H9 (cell line): ENCODE measurements around the gene TMED8. TPM values are rescaled to one million over a fixed set of nuclear protein-coding genes. Genes with fewer than 3 reads are reported as not detected.

Experiments used
- DNase-seq: peaks from one replicate; pipeline ENCODE4 v3.0.0-alpha.2; 2017
- H2AFZ ChIP-seq: one replicate; pipeline ENCODE4 v1.6.1; 2013; ENCODE audit warnings: mild to moderate bottlenecking, low read length, control low read depth, moderate library complexity
- H2AK5ac ChIP-seq: 2 replicates; pipeline ENCODE4 v1.6.1; 2013; ENCODE audit warnings: low read length, control low read depth, mixed read lengths; ENCODE audit not compliant: insufficient read length
- H2BK120ac ChIP-seq: one replicate; pipeline ENCODE4 v1.6.1; 2013; ENCODE audit warnings: low read depth, mild to moderate bottlenecking, low read length, control low read depth, inconsistent platforms; ENCODE audit not compliant: poor library complexity, severe bottlenecking
- H2BK12ac ChIP-seq: 2 replicates; pipeline ENCODE4 v1.6.1; 2013; ENCODE audit warnings: low read length, control low read depth, mixed read lengths, low read depth; ENCODE audit not compliant: insufficient read length
- H2BK15ac ChIP-seq: 2 replicates; pipeline ENCODE4 v1.6.1; 2013; ENCODE audit warnings: low read depth, low read length, control low read depth
- H2BK20ac ChIP-seq: one replicate; pipeline ENCODE4 v1.6.1; 2013; ENCODE audit warnings: low read depth, mild to moderate bottlenecking, low read length, control low read depth, inconsistent platforms; ENCODE audit not compliant: poor library complexity, severe bottlenecking
- H2BK5ac ChIP-seq: 2 replicates; pipeline ENCODE4 v1.6.1; 2013; ENCODE audit warnings: low read length, control low read depth, mixed read lengths; ENCODE audit not compliant: insufficient read length
- H3K14ac ChIP-seq: 2 replicates; pipeline ENCODE4 v1.6.1; 2013; ENCODE audit warnings: low read length, control low read depth; ENCODE audit not compliant: insufficient read depth
- H3K18ac ChIP-seq: 2 replicates; pipeline ENCODE4 v1.6.1; 2013; ENCODE audit warnings: low read depth, mild to moderate bottlenecking, mixed read lengths, low read length, control low read depth; ENCODE audit not compliant: insufficient read length
- H3K23ac ChIP-seq: 2 replicates; pipeline ENCODE4 v1.6.1; 2013; ENCODE audit warnings: low read length, control low read depth, mixed read lengths, low read depth; ENCODE audit not compliant: insufficient read length
- H3K23me2 ChIP-seq: 2 replicates; pipeline ENCODE4 v1.6.1; 2013; ENCODE audit warnings: low read depth, mild to moderate bottlenecking, mixed read lengths, low read length, control low read depth; ENCODE audit not compliant: insufficient read length, poor library complexity, severe bottlenecking
- H3K27ac ChIP-seq: 2 replicates; pipeline ENCODE4 v1.5.1; 2013; ENCODE audit warnings: low read length, control low read depth, mixed read lengths, low read depth; ENCODE audit not compliant: insufficient read length
- H3K27me3 ChIP-seq: 2 replicates; pipeline ENCODE4 v1.6.1; 2013; ENCODE audit warnings: low read length, control low read depth, inconsistent platforms; ENCODE audit not compliant: insufficient read depth
- H3K4ac ChIP-seq: 2 replicates; pipeline ENCODE4 v1.6.1; 2013; ENCODE audit warnings: low read depth, mild to moderate bottlenecking, control low read depth, inconsistent platforms, low read length, moderate library complexity
- H3K4me1 ChIP-seq: 2 replicates; pipeline ENCODE4 v1.6.1; 2013; ENCODE audit warnings: low read length, control low read depth, inconsistent platforms; ENCODE audit not compliant: insufficient read depth
- H3K4me2 ChIP-seq: 2 replicates; pipeline ENCODE4 v1.6.1; 2013; ENCODE audit warnings: low read length, control low read depth, mixed read lengths; ENCODE audit not compliant: insufficient read length, insufficient read depth
- H3K56ac ChIP-seq: 2 replicates; pipeline ENCODE4 v1.6.1; 2013; ENCODE audit warnings: low read depth, mild to moderate bottlenecking, mixed read lengths, low read length, control low read depth; ENCODE audit not compliant: insufficient read length
- H3K79me1 ChIP-seq: 2 replicates; pipeline ENCODE4 v1.6.1; 2013; ENCODE audit warnings: low read depth, mild to moderate bottlenecking, moderate library complexity, low read length, control low read depth, inconsistent platforms; ENCODE audit not compliant: insufficient read depth, poor library complexity, severe bottlenecking
- H3K79me2 ChIP-seq: 2 replicates; pipeline ENCODE4 v1.6.1; 2013; ENCODE audit warnings: low read length, control low read depth, inconsistent platforms; ENCODE audit not compliant: insufficient read depth
- H3K9ac ChIP-seq: 2 replicates; pipeline ENCODE4 v1.6.1; 2013; ENCODE audit warnings: low read length, control low read depth, mixed read lengths; ENCODE audit not compliant: insufficient read length; ENCODE audit errors: extremely low read depth
- H3K9me3 ChIP-seq: one replicate; pipeline ENCODE4 v1.6.1; 2013; ENCODE audit warnings: low read depth, low read length, inconsistent platforms; ENCODE audit not compliant: control insufficient read depth
- H3T11ph ChIP-seq: one replicate; pipeline ENCODE4 v1.6.1; 2013; ENCODE audit warnings: mild to moderate bottlenecking, low read length, control low read depth, inconsistent platforms
- H4K20me1 ChIP-seq: one replicate; pipeline ENCODE4 v1.6.1; 2013; ENCODE audit not compliant: control insufficient read depth, insufficient read length, insufficient read depth
- H4K5ac ChIP-seq: 2 replicates; pipeline ENCODE4 v1.6.1; 2013; ENCODE audit warnings: low read depth, mild to moderate bottlenecking, mixed read lengths, low read length, control low read depth; ENCODE audit not compliant: insufficient read length
- H4K8ac ChIP-seq: replicated peaks from 2 replicates; pipeline ENCODE4 v1.6.1; 2013; ENCODE audit warnings: low read length, control low read depth, mixed read lengths, low read depth; ENCODE audit not compliant: insufficient read length
- H4K91ac ChIP-seq: 2 replicates; pipeline ENCODE4 v1.6.1; 2013; ENCODE audit warnings: low read depth, mild to moderate bottlenecking, moderate library complexity, mixed read lengths, low read length, control low read depth; ENCODE audit not compliant: insufficient read length
- H3K27ac Mint-ChIP-seq, 3 experiments: 2 replicates in 2 of 3; 3 replicates in 1 of 3; pipeline ENCODE4 v1.8.0; 2020 to 2021; ENCODE audit warnings: mixed read lengths in 3 of 3, mild to moderate bottlenecking in 1 of 3, moderate library complexity in 1 of 3
- H3K27me3 Mint-ChIP-seq: 2 replicates; pipeline ENCODE4 v1.8.0; 2021; ENCODE audit warnings: low read depth, mild to moderate bottlenecking, moderate library complexity, mixed read lengths
- H3K36me3 Mint-ChIP-seq, 3 experiments: 2 replicates in 2 of 3; 3 replicates in 1 of 3; pipeline ENCODE4 v1.8.0; 2020 to 2021; ENCODE audit warnings: low read depth in 3 of 3, mixed read lengths in 3 of 3; ENCODE audit not compliant: insufficient read depth in 1 of 3
- H3K4me1 Mint-ChIP-seq, 2 experiments: 2 replicates each; pipeline ENCODE4 v1.8.0; 2020; ENCODE audit warnings: mixed read lengths in 2 of 2
- H3K4me3 Mint-ChIP-seq, 2 experiments: 2 replicates in 1 of 2; 3 replicates in 1 of 2; pipeline ENCODE4 v1.8.0; 2020 to 2021; ENCODE audit warnings: mild to moderate bottlenecking in 2 of 2, mixed read lengths in 2 of 2, moderate library complexity in 1 of 2
- H3K9me3 Mint-ChIP-seq, 2 experiments: 2 replicates in 1 of 2; 3 replicates in 1 of 2; pipeline ENCODE4 v1.8.0; 2020; ENCODE audit warnings: mild to moderate bottlenecking in 2 of 2, mixed read lengths in 2 of 2, moderate library complexity in 1 of 2
- CTCF ChIP-seq: fragments of 200-600 bp; sonication (generic); conservative IDR thresholded peaks from 3 replicates; pipeline ENCODE4 v1.8.0; 2021; ENCODE audit warnings: antibody characterized with exemption, mild to moderate bottlenecking
- WGBS: extraction: QIAGEN DNeasy Blood & Tissue Kit; methylation state at CpG from one replicate; pipeline ENCODE4 v1.1.7; 2013; ENCODE audit warnings: missing lambda C conversion rate, low lambda C conversion rate, mixed read lengths; ENCODE audit not compliant: insufficient read length; ENCODE audit errors: extremely low coverage; 5-methylcytosine and 5-hydroxymethylcytosine counted together
- total RNA-seq: library from RNA; stranded (reverse); gene quantifications from 2 replicates; pipeline ENCODE4 v1.2.1, GENCODE V29; 2021

TMED8 gene
- total RNA-seq, 1 experiment from 2014 or later, result 9.5 TPM

GRCh38 chr14:77286576-77286975 is 90.3 kb downstream of the TMED8 start:
- Histone ChIP-seq H3K4me1 (no peaks in the 10 kb centered on the region), H3T11ph (no peak overlapping the region), H3K79me1 (no peaks in the 10 kb centered on the region), H3K18ac (no peak overlapping the region), H3K4me2 (no peak overlapping the region), H2BK15ac (no peak overlapping the region), H3K9me3 (no peaks in the 10 kb centered on the region), H3K4ac (no peak overlapping the region), H4K5ac (no peak overlapping the region), H2AFZ (no peak overlapping the region), H3K23me2 (no peaks in the 10 kb centered on the region), H2AK5ac (no peak overlapping the region), H2BK5ac (no peak overlapping the region), H3K27ac (no peak overlapping the region), H2BK12ac (no peak overlapping the region), H2BK120ac (no peak overlapping the region), H3K9ac (no peak overlapping the region), H4K91ac (no peak overlapping the region), H4K8ac (no peak overlapping the region), H3K27me3 (no peaks in the 10 kb centered on the region), H3K79me2 (no peaks in the 10 kb centered on the region), H2BK20ac (no peak overlapping the region), H3K23ac (no peak overlapping the region), H3K14ac (no peak overlapping the region), H3K56ac (no peak overlapping the region), H4K20me1 (no peaks in the 10 kb centered on the region)
- no peak overlapping the region for H3K4me3 Mint-ChIP-seq
- peaks cover 4 to 32% (median 23%) of the 10 kb centered on the region in 3 experiments; a peak in 5 of 7 replicates for H3K36me3 Mint-ChIP-seq
- H3K27ac Mint-ChIP-seq, result no peak overlapping the region
- no CpG with 5 or more reads among the region's 5 CpGs for WGBS
- DNase-seq, result no peak
- no peaks in the 10 kb centered on the region for H3K4me1 Mint-ChIP-seq
- H3K27me3 Mint-ChIP-seq, result no peaks in the 10 kb centered on the region
- no peaks in the 10 kb centered on the region; a peak in 1 of 5 replicates for H3K9me3 Mint-ChIP-seq
- TF ChIP-seq CTCF, result no peak

Other genes with a start within 250 kb of the TMED8 start
- 11.3 and 11.9 TPM in 2 replicates for gene ZDHHC22, start 235.3 kb downstream of the TMED8 start, total RNA-seq
- 1.7 and 2.2 TPM in 2 replicates for gene TMEM63C, start 195.3 kb downstream of the TMED8 start, total RNA-seq
- 0.11 and 0.26 TPM in 2 replicates for gene NGB, start 105.9 kb downstream of the TMED8 start, total RNA-seq
- 19.9 and 25.2 TPM in 2 replicates for gene POMT2, start 56.2 kb downstream of the TMED8 start, total RNA-seq
- gene GSTZ1, start 56.1 kb downstream of the TMED8 start, total RNA-seq, result 38.6 and 42.3 TPM in 2 replicates
- 1.1 and 2.7 TPM in 2 replicates for gene SAMD15, start 285 bp upstream of the TMED8 start, total RNA-seq
- not detected in 2 replicates for gene NOXRED1, start 46.4 kb upstream of the TMED8 start, total RNA-seq
- gene VIPAS39, start 80.5 kb upstream of the TMED8 start, total RNA-seq, result 18.4 and 18.5 TPM in 2 replicates
- 190 and 201 TPM in 2 replicates for gene AHSA1, start 81.0 kb upstream of the TMED8 start, total RNA-seq
- 0.39 and 0.55 TPM in 2 replicates for gene ISM2, start 121.7 kb upstream of the TMED8 start, total RNA-seq
- 32.6 and 38.2 TPM in 2 replicates for gene SPTLC2, start 239.5 kb upstream of the TMED8 start, total RNA-seq